C4-2B (cell line): ENCODE results near the gene PRLH.

Experiments
- CTCF ChIP-seq: fragments of 450-650 bp; conservative IDR thresholded peaks from 2 replicates; pipeline ENCODE4 v1.5.1; 2017; ENCODE audit warnings: mild to moderate bottlenecking
- ZFX ChIP-seq: fragments of 450-650 bp; IDR thresholded peaks from 2 replicates; pipeline ENCODE4 v1.6.1; 2017

- no peak for TF ChIP-seq CTCF
- TF ChIP-seq ZFX: no peak
Measured at GRCh38 chr2:237603718-237604362, 37.5 kb downstream of the PRLH start.
